GM12872 (cell line): ENCODE measurements around the gene SEMA4D.

Experiments used
- TF ChIP-seq, protein P1 (sequence below): IDR thresholded peaks from 3 replicates; pipeline ENCODE4 v1.5.1; 2011; ENCODE audit warnings: low read depth, mild to moderate bottlenecking, low read length, moderate library complexity; ENCODE audit not compliant: insufficient read depth

Gene SEMA4D

DNA sequence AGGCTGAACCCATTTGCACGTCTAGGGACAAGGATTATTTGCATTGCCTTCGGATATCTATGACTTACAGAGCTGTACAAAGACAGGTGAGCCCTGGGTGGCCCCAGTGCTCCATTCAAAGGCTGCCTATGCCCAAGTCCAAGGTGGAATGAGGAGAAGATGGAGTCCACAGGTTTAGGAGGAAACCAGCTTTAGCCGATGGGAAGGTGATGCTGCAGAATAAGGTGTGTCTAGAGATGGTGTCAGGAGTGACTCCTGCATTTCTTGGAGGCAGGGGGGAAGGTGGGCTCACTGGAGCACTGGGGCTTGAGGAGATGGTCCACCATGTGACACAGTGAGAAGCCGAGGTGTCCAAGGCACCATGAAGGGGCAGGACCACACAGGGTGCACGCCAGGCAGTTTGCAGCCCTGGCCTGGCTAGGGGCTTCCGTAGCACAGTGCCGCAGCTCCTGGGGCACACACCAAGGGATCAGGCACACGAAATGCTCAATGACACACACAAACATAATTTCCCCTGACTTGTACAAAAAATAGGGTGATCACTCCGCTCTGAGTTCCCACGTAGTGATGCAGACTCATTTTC lies 32.1 kb downstream of the SEMA4D start:
- TF ChIP-seq, protein P1, sequence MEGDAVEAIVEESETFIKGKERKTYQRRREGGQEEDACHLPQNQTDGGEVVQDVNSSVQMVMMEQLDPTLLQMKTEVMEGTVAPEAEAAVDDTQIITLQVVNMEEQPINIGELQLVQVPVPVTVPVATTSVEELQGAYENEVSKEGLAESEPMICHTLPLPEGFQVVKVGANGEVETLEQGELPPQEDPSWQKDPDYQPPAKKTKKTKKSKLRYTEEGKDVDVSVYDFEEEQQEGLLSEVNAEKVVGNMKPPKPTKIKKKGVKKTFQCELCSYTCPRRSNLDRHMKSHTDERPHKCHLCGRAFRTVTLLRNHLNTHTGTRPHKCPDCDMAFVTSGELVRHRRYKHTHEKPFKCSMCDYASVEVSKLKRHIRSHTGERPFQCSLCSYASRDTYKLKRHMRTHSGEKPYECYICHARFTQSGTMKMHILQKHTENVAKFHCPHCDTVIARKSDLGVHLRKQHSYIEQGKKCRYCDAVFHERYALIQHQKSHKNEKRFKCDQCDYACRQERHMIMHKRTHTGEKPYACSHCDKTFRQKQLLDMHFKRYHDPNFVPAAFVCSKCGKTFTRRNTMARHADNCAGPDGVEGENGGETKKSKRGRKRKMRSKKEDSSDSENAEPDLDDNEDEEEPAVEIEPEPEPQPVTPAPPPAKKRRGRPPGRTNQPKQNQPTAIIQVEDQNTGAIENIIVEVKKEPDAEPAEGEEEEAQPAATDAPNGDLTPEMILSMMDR: no peak

DNA sequence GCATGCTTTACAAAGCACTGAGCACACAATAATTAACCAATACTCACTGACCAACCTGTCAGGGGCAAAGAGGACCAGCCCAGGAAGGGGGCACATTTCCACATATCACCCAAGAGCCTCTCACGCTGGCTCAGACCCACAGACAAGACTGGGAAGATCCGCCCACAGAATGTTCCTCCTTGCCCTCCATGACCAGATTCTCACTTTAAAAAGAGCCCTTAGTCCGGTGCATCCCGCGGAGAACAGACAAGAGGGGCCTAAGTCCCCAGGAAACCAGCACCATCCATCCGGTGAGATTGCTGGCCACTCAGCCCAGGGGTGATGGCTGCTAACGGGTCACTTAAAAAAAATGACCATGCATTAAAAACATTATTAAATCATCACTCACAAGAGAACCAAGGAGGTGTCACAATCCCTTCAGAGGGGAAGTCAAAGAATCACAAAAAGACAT lies 32.9 kb downstream of the SEMA4D start:
- TF ChIP-seq, protein P1: no peak

DNA sequence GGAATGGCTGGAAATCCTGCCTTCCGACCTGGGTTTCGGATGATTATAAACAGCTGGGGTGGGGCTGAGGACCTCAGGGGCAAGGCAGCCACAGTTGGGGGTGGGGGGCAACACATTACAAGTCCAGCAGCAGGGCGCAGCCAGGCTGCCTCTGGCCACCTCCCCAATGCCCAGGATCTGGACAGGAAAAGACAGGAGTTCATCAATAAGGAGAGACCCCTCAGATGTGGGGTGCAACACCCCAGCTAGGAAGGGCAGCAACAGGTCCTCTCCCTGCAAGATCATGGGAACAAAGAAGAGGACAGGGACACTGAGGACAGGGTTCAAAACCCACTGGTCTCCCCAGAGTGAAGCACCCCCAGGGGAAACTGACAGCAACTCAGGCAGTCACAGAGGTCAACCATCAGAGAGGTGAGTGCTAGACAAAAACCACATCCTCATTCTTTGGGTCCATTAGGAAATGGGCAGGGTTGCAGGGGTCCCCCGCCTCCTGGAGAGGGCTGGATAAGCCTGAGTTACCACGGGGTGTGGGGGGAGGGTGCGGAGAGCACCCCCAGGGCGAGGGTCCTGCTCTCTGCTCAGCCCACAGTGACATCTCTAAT lies 33.5 kb downstream of the SEMA4D start:
- TF ChIP-seq, protein P1: no peak

DNA sequence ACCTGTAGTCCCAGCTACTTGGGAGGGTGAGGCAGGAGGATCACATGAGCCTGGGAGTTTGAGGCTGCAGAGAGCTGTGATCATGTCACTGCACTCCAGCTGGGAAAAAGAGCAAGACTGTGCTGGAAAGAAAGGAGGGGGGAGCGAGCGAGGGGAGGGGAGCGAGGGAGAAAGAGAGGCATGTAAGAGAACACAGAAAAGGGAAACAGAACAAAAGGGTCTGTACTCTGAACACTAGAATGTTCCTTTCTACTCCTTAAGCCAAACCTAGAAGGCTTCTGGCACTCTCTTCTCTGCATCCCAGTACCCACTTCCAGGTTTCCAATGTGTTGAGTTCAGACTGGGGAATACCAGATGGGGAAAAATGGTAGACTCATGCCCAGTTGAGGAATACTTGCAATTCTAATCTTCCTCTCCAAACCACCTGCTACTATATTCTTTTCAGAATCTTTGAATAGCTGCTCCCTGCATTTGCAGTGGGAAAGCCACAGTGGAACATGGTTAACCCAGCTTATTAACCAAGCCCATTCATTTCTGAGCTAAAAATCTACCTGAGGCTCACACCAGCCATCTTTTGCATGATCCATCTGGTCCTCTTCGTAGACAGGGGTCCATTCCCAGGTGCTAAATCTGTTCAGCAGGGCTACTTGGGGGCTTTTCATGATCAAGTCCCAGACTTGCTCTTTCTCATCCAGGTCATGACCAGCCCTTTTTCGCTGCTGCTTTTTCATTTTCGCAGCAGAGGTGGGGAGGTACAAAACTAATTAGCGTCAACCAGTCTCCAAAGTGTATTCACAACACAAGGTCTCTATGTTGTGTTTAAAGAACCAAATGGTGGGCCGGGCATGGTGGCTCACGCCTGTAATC lies 34.9 kb downstream of the SEMA4D start:
- TF ChIP-seq, protein P1: no peak

DNA sequence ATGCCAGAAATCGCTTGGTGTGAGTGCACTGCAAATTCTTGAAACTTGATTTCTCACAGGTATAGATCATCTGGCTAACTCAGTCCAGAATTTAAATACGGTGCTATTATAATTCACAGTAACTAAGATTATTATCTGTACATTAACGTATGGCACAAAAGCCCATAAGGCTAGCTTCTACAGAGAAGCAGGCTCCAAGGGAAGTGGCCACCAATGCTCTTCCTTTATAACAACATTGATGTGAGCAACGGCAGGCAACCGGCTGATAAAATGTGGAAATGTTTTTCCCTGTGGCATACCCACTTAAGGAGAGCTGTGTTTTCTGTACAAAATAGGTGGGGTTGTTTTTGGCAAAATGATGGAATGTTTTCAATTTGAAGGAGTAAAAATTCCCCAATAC lies 35.7 kb downstream of the SEMA4D start:
- TF ChIP-seq, protein P1: no peak

DNA sequence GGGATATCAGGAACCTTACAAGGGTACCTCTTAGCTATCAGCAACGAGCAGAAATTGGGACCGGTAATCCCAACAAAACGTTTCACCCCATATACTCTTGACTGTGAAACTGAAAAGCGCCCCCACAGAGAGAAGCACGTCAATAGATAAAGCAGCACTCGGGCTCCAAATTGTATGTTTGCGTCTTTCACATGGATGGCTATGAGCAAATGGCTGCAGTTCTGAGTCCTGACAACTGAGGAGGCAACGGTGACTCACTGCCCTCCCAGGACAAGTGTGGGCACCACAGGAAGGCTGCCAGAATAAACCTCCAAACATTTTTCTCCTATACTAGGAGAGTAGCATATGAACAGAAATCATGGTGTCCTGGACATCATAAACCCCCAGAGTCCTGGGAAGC lies 36.6 kb downstream of the SEMA4D start:
- TF ChIP-seq, protein P1: no peak

DNA sequence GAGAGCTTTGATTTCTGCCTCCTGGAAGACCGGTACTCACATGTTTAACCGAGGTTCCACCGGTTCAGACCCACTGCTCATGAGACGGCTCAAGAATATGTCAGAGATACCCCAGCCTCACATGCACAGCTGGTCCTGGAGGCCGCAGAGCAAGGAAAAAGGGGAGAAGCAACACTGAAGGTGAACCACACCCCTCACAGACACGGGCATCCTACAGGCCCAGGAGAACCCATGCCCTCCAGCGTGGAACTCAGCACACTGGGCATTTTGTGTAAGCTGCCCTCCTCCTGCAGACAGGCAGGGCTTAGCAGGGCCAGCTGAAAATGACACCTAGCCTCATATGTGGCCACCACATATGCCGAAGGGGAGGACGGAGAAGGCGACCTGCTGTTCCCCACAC lies 37.4 kb downstream of the SEMA4D start:
- TF ChIP-seq, protein P1: no peak
